K562 (cell line): Measurements from ENCODE around the gene PRDM11. TPM values are rescaled to one million over a fixed set of nuclear protein-coding genes. Genes with fewer than 3 reads are reported as not detected.

ENCODE experiments used
- ATAC-seq: fragments of 200-7000 bp; cut with Tn5 transposase; 3 replicates; pipeline ENCODE4 v1.9.1; 2020; ENCODE audit warnings: moderate library complexity
- BruUV-seq: library from RNA; stranded (reverse); fragments of 400-500 nt; replicated peaks from 2 replicates; lab custom pipeline; 2021; lab: Mats Ljungman, UMichigan
- CTCF ChIA-PET: fragments of 300-600 bp; formaldehyde crosslinking; extraction: SDS; loops from one replicate; lab custom pipeline; 2021; ENCODE audit warnings: low intra/inter-chr PET ratio; lab: Yijun Ruan, JAX
- POLR2A ChIA-PET: fragments of 300-600, 350-650 bp; sonication (Branson Sonifier 250); formaldehyde crosslinking; extraction: SDS; loops from one replicate; lab custom pipeline; 2021; ENCODE audit warnings: antibody characterized with exemption, inconsistent platforms; lab: Yijun Ruan, JAX
- DNase-seq, 4 experiments: peaks; one replicate each; pipeline versions ENCODE4 v3.0.0 to v3.0.0-alpha.2; 2011 to 2018; ENCODE audit warnings: low spot score in 3 of 4, mixed read lengths in 3 of 4; ENCODE audit errors: extremely low read depth in 1 of 4
- FAIRE-seq: peaks from 2 replicates; lab custom pipeline; 2011; peaks lifted over from hg19 to GRCh38; lab: Jason Lieb, UNC
- H2AFZ ChIP-seq: 2 replicates; pipeline ENCODE4 v1.6.0; 2011; ENCODE audit warnings: low read depth, low read length, control low read depth, inconsistent platforms
- H3K27ac ChIP-seq: fragments of 200-600 bp; 3 replicates; pipeline ENCODE4 v1.8.0; 2011; ENCODE audit warnings: low read depth, mild to moderate bottlenecking, control low read depth, inconsistent platforms, low read length, moderate library complexity, mixed read lengths; ENCODE audit errors: extremely low read depth
- H3K27me3 ChIP-seq, 2 experiments: fragments of 300-600 bp in 1 of 2; 2 replicates in 1 of 2; 3 replicates in 1 of 2; pipeline versions ENCODE4 v1.6.0 to v1.8.0; 2011; ENCODE audit warnings: inconsistent platforms in 2 of 2, low read length in 2 of 2, mild to moderate bottlenecking in 1 of 2, mixed read lengths in 1 of 2, moderate library complexity in 1 of 2; ENCODE audit not compliant: control insufficient read depth in 2 of 2, insufficient read depth in 2 of 2
- H3K36me3 ChIP-seq: fragments of 300-600 bp; 3 replicates; pipeline ENCODE4 v1.8.0; 2011; ENCODE audit warnings: mild to moderate bottlenecking, low read length, inconsistent platforms; ENCODE audit not compliant: control insufficient read depth, insufficient read depth
- H3K4me1 ChIP-seq, 2 experiments: fragments of 200-600 bp in 1 of 2; replicated peaks in 1 of 2; 2 replicates in 1 of 2; 3 replicates in 1 of 2; pipeline versions ENCODE4 v1.5.1 to v1.8.0; 2011; ENCODE audit warnings: inconsistent platforms in 2 of 2, low read length in 2 of 2, mild to moderate bottlenecking in 1 of 2, mixed read lengths in 1 of 2, moderate library complexity in 1 of 2; ENCODE audit not compliant: control insufficient read depth in 2 of 2, insufficient read depth in 2 of 2
- H3K4me2 ChIP-seq: 2 replicates; pipeline ENCODE4 v1.6.1; 2011; ENCODE audit warnings: low read length, control low read depth, inconsistent platforms, mixed read lengths; ENCODE audit not compliant: insufficient read depth
- H3K4me3 ChIP-seq: fragments of 200-600 bp; sonication (generic), shearing (Covaris generic); 2 replicates; pipeline ENCODE4 v1.5.1; 2016; ENCODE audit warnings: control low read depth, inconsistent platforms
- H3K79me2 ChIP-seq: fragments of 200-600 bp; 3 replicates; pipeline ENCODE4 v1.8.0; 2011; ENCODE audit warnings: low read length, inconsistent platforms; ENCODE audit not compliant: control insufficient read depth, insufficient read depth
- H3K9ac ChIP-seq, 2 experiments: 2 replicates each; pipeline versions ENCODE4 v1.6.0 to v1.6.1; 2011; ENCODE audit warnings: low read depth in 2 of 2, low read length in 2 of 2, control low read depth in 1 of 2, inconsistent platforms in 1 of 2, mild to moderate bottlenecking in 1 of 2, mixed read lengths in 1 of 2; ENCODE audit not compliant: insufficient read depth in 1 of 2
- H3K9me1 ChIP-seq: one replicate; pipeline ENCODE4 v1.6.0; 2011; ENCODE audit warnings: inconsistent platforms, mild to moderate bottlenecking, low read length, moderate library complexity; ENCODE audit not compliant: control insufficient read depth, insufficient read depth
- H3K9me3 ChIP-seq: replicated peaks from 2 replicates; pipeline ENCODE4 v1.5.1; 2011; ENCODE audit warnings: low read depth, low read length, inconsistent platforms; ENCODE audit not compliant: control insufficient read depth, insufficient read depth
- H4K20me1 ChIP-seq: replicated peaks from 2 replicates; pipeline ENCODE4 v1.6.1; 2011; ENCODE audit warnings: low read length, inconsistent platforms, mixed read lengths; ENCODE audit not compliant: control insufficient read depth, insufficient read depth
- BCOR ChIP-seq: fragments of 450-650 bp; IDR thresholded peaks from 2 replicates; pipeline ENCODE4 v1.6.1; 2016
- FOXP1 ChIP-seq: sonication (generic); formaldehyde crosslinking; IDR thresholded peaks from 2 replicates; pipeline ENCODE4 v1.8.0; 2022; ENCODE audit warnings: mild to moderate bottlenecking, missing genetic modification reagents
- KDM2B ChIP-seq: fragments of 250-450 bp; sonication (Bioruptor Pico); IDR thresholded peaks from 2 replicates; pipeline ENCODE4 v1.8.0; 2021; ENCODE audit warnings: mild to moderate bottlenecking, moderate library complexity
- POLR2A ChIP-seq: fragments of 450-650 bp; conservative IDR thresholded peaks from 2 replicates; pipeline ENCODE4 v1.6.1; 2016
- TSC22D4 ChIP-seq: fragments of 450-650 bp; IDR thresholded peaks from 2 replicates; pipeline ENCODE4 v1.6.1; 2016; ENCODE audit warnings: missing genetic modification characterization, missing biosample characterization, control low read depth
- USF1 ChIP-seq: sonication (generic); formaldehyde crosslinking; IDR thresholded peaks from 2 replicates; pipeline ENCODE4 v1.9.0; 2022; ENCODE audit warnings: mild to moderate bottlenecking, missing genetic modification reagents
- ZBTB40 ChIP-seq, 2 experiments: fragments of 450-650 bp in 1 of 2; sonication (generic) in 1 of 2; formaldehyde crosslinking in 1 of 2; IDR thresholded peaks; 2 replicates each; pipeline versions ENCODE4 v1.7.1 to v1.9.0; 2016 to 2022; ENCODE audit warnings: inconsistent platforms in 1 of 2, mild to moderate bottlenecking in 1 of 2, missing genetic modification reagents in 1 of 2
- ZNF449 ChIP-seq: fragments of 250-450 bp; sonication (Bioruptor Pico); IDR thresholded peaks from 2 replicates; pipeline ENCODE4 v1.8.0; 2022; ENCODE audit warnings: moderate library complexity, mild to moderate bottlenecking, inconsistent platforms
- WGBS: fragments of 100-300 bp; shearing (Covaris generic); methylation state at CpG from one replicate; pipeline ENCODE4 v1.1.6; 2016; ENCODE audit warnings: low coverage, mixed read lengths; ENCODE audit not compliant: insufficient coverage; ENCODE audit errors: missing lambda C conversion rate; 5-methylcytosine and 5-hydroxymethylcytosine counted together
- in situ Hi-C: fragments of 300-500 bp; cut with MboI; formaldehyde crosslinking; loops from 4 replicates; pipeline ENCODE4 v1.15.0; 2018; ENCODE audit warnings: inconsistent platforms, mixed read lengths
- intact Hi-C: fragments of 100-400 bp; cut with micrococcal nuclease; formaldehyde crosslinking; loops from 2 replicates; pipeline ENCODE4 v1.14.2; 2022
- polyA plus RNA-seq, 8 experiments: library from polyadenylated mRNA; depleted of rRNA in 4 of 8; stranded (reverse) in 5 of 8; unstranded in 3 of 8; fragments of >200 nt; fragmentation: Nextera tagmentation in 2 of 8; fragmentation: Illumina TruSeq in 1 of 8; extraction: Ambion mirVana in 2 of 8; extraction: Trizol in 1 of 8; gene quantifications; 2 replicates each; pipeline versions ENCODE4 v1.2.1 to v1.2.3, GENCODE V29; 2011 to 2014; ENCODE audit warnings: inconsistent platforms in 1 of 8, missing spikeins in 1 of 8
- total RNA-seq, 7 experiments: library from RNA; depleted of rRNA in 6 of 7; stranded (reverse); fragments of >200 nt in 6 of 7; fragmentation: Illumina TruSeq in 2 of 7; extraction: Trizol in 2 of 7; gene quantifications; 2 replicates each; pipeline versions ENCODE4 v1.2.1 to v1.2.3, GENCODE V29; 2011 to 2021; ENCODE audit warnings: low replicate concordance in 1 of 7

PRDM11 gene
- total and polyA plus RNA-seq, 9 of the 15 experiments (the other 6 are each of a cell fraction or from before 2014, with no cell fraction given) = 0.01 to 1.1 (median 0.29) TPM

- CTCF ChIA-PET = no interaction called here
Measured at GRCh38 chr11:45209000-45209879, 62.8 kb downstream of the PRDM11 start.

More at GRCh38 chr11:45209000-45209879, 62.8 kb downstream of the PRDM11 start:
- Histone ChIP-seq H3K4me2 (no peak overlapping the region), H3K9me3 (no peaks in the 10 kb centered on the region), H3K27me3 (peaks cover 8 to 50% of the 10 kb centered on the region in 2 experiments; a peak in 4 of 5 replicates), H3K9me1 (peaks cover 3% of the 10 kb centered on the region), H3K27ac (no peak overlapping the region), H3K4me3 (no peak overlapping the region), H2AFZ (no peak overlapping the region), H3K4me1 (peaks cover 0 to 6% of the 10 kb centered on the region in 2 experiments; a peak in 1 of 5 replicates), H3K9ac (no peak overlapping the region; a peak in 1 of 4 replicates), H4K20me1 (peaks cover 22% of the 10 kb centered on the region), H3K79me2 (no peaks in the 10 kb centered on the region), H3K36me3 (no peaks in the 10 kb centered on the region)
- in situ Hi-C loops = no loop called here
- no TSS peak for BruUV-seq
- intact Hi-C loops = no loop called here
- TF ChIP-seq ZBTB40 (IDR thresholded peaks at IDR 0.05) = no peak
- no peak for TF ChIP-seq ZBTB40 (CRISPR knock-in tag; IDR thresholded peaks at IDR 0.05)
- no peak for TF ChIP-seq BCOR
- TF ChIP-seq TSC22D4 (tag) = no peak
- TF ChIP-seq KDM2B = no peak
- no peak for TF ChIP-seq FOXP1 (CRISPR knock-in tag)
- TF ChIP-seq POLR2A = no peak
- TF ChIP-seq ZNF449 = no peak
- no peak for TF ChIP-seq USF1
- no peak for ATAC-seq
- POLR2A ChIA-PET = no interaction called here
- DNase-seq = no peak
- WGBS = 24% methylated on average over 31 of the region's 35 CpGs
- no peak for FAIRE-seq
